MM.1S (cell line): ENCODE measurements around the gene BICD1.

Source experiments
- EZH2 ChIP-seq: fragments of 300-600 bp; sonication (generic); optimal IDR thresholded peaks from 2 replicates; pipeline ENCODE3; 2017; ENCODE audit warnings: low read depth, mild to moderate bottlenecking, antibody characterized with exemption, low read length, mixed read lengths
- EZH2phosphoT487 ChIP-seq: fragments of 300-600 bp; sonication (generic); IDR thresholded peaks from 2 replicates; pipeline ENCODE4 v1.6.1; 2018; ENCODE audit warnings: antibody characterized with exemption, low read length
- TF ChIP-seq, protein P1 (sequence below): fragments of 300-600 bp; sonication (generic); IDR thresholded peaks from 2 replicates; pipeline ENCODE4 v1.5.1; 2016; ENCODE audit warnings: antibody characterized with exemption, low read length, mixed read lengths

DNA sequence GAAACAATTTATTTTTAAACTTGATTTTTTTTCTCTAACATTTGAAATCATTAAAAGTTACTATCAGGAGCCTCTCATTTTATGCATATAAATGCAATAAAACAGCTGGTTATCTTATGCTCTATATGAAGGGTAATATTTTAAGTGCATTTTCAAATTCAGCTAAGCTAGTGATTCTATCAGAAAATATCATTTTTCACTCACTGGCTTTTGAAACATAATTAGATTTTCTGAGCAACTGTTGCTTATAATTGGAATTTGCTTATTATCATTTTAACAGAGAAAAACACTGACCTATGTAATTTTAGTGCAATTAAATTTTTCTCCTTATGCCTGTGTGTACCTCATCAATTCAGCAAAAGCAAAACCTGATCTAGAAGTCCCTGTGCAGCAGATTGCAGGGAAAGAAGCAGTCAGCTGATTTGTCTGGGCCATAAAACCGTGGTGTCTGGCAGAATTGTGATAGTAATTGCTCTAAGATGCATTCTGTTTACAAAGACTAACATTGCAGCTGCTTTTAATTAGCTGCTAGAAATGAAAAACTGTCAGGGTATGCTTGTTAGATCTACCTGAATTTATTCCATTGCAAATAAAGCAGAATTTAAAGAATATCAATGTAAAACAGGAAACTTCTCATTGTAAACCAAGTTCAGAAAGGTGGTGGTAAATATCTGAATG, 75.0 kb downstream of the BICD1 start:
- no peak for TF ChIP-seq EZH2
- TF ChIP-seq, protein P1, sequence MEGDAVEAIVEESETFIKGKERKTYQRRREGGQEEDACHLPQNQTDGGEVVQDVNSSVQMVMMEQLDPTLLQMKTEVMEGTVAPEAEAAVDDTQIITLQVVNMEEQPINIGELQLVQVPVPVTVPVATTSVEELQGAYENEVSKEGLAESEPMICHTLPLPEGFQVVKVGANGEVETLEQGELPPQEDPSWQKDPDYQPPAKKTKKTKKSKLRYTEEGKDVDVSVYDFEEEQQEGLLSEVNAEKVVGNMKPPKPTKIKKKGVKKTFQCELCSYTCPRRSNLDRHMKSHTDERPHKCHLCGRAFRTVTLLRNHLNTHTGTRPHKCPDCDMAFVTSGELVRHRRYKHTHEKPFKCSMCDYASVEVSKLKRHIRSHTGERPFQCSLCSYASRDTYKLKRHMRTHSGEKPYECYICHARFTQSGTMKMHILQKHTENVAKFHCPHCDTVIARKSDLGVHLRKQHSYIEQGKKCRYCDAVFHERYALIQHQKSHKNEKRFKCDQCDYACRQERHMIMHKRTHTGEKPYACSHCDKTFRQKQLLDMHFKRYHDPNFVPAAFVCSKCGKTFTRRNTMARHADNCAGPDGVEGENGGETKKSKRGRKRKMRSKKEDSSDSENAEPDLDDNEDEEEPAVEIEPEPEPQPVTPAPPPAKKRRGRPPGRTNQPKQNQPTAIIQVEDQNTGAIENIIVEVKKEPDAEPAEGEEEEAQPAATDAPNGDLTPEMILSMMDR, result no peak
- TF ChIP-seq EZH2phosphoT487, result no peak
